ENCODE measurements around the gene ZBTB9.

Gene ZBTB9

DNA sequence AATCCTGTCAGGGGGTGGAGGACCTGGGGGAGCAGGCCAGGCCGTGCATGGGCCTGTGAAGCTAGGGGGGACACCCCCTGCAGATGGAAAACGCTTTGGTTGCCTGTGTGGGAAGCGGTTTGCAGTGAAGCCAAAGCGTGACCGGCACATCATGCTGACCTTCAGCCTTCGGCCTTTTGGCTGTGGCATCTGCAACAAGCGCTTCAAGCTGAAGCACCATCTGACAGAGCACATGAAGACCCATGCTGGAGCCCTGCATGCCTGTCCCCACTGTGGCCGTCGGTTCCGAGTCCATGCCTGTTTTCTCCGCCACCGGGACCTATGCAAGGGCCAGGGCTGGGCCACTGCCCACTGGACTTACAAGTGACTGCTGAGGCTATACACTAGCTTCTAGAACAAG is 1.8 kb downstream of the ZBTB9 start:
- no peak for TF ChIP-seq ZFX (IDR thresholded peaks at IDR 0.05)
- TF ChIP-seq, protein P1, sequence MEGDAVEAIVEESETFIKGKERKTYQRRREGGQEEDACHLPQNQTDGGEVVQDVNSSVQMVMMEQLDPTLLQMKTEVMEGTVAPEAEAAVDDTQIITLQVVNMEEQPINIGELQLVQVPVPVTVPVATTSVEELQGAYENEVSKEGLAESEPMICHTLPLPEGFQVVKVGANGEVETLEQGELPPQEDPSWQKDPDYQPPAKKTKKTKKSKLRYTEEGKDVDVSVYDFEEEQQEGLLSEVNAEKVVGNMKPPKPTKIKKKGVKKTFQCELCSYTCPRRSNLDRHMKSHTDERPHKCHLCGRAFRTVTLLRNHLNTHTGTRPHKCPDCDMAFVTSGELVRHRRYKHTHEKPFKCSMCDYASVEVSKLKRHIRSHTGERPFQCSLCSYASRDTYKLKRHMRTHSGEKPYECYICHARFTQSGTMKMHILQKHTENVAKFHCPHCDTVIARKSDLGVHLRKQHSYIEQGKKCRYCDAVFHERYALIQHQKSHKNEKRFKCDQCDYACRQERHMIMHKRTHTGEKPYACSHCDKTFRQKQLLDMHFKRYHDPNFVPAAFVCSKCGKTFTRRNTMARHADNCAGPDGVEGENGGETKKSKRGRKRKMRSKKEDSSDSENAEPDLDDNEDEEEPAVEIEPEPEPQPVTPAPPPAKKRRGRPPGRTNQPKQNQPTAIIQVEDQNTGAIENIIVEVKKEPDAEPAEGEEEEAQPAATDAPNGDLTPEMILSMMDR (conservative IDR thresholded peaks at IDR 0.05) = no peak
- no peak overlapping the region for H3K27ac ChIP-seq

DNA sequence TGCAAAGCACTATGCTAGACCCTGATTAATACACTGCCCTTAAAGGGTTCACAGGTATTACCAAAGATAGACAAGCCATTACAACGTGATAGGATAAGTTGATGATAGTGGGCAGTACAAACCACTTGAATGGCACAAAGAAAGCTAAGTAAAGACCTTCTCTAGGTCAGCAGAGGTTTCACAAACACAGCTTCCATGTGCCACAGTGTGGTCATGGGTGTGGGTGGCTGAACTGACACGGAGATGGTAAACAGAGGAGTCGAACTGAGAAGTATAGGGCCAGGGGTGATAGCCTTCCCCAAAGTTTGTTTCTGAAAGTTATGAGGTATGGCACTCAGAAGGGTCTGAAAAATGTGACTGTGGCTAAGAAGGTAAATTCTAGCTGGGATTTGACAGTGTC is 4.3 kb downstream of the ZBTB9 start:
- TF ChIP-seq, protein P1 (conservative IDR thresholded peaks at IDR 0.05) = no peak
- TF ChIP-seq ZFX (IDR thresholded peaks at IDR 0.05) = no peak
- H3K27ac ChIP-seq = no peak overlapping the region

DNA sequence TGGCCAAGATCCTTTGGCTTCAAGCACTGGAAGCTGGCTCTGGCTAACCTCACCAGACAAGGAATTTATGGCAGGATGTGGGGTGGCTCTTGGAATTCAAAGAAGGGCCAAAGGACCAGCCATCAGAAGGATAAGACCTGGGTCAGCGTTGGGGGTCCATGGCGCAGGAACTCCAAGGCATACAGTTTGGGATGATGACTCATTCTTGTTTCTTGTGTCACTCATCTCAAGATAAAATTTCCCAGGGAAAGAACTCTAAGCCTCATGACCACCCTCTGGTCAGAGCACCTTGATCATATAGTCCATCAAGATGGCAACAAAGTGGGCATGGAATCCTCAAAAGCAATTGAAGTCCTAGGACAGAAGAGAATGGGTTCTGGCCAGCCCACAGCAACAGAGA is 4.8 kb downstream of the ZBTB9 start:
- no peak for TF ChIP-seq ZFX (IDR thresholded peaks at IDR 0.05)
- TF ChIP-seq, protein P1 (conservative IDR thresholded peaks at IDR 0.05) = no peak
- no peak overlapping the region for H3K27ac ChIP-seq

DNA sequence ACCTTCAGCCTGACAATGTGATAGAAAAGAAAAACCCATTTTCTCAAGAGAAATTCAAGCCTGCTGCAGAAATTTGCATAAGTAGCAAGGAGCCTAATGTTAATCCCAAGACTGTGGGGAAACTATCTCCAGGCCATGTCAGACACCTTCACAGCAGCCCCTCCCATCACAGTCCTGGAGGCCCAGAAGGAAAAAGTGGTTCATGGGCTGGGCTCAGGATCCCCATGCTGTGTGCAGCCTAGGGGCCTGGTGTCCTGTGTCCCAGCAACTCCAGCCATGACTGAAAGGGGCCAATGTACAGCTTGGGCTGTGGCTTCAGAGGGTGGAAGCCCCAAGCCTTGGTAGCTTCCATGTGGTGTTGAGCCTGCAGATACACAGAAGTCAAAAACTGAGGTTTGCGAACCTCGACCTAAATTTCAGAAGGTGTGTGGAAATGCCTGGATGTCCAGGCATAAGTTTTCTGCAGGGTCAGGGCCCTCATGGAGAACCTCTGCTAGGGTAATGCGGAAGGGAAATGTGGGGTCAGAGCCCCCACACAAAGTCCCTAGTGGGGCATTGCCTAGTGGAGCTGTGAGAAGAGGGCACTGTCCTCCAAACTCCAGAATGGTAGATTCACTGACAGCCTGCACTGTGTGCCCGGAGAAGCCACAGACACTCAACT is 11.8 kb downstream of the ZBTB9 start:
- H3K27ac ChIP-seq = no peak overlapping the region
- TF ChIP-seq, protein P1 (conservative IDR thresholded peaks at IDR 0.05) = no peak
- no peak for TF ChIP-seq ZFX (IDR thresholded peaks at IDR 0.05)

DNA sequence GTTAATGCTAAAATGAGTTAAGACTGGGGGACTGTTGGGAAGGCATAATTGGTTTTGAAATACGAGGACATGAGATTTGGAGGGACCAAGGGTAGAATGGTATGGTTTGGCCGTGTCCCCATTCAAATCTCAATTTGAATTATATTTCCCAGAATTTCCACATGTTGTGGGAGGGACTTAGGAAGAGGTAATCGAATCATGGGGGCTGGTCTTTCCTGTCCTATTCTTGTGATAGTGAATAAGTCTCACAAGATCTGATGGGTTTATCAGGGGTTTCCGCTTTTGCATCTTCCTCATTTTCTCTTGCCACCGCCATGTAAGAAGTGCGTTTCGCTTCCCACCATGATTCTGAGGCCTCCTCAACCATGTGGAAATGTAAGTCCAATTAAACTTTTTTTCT is 12.7 kb downstream of the ZBTB9 start:
- no peak overlapping the region for H3K27ac ChIP-seq
- TF ChIP-seq, protein P1 (conservative IDR thresholded peaks at IDR 0.05) = no peak
- no peak for TF ChIP-seq ZFX (IDR thresholded peaks at IDR 0.05)

DNA sequence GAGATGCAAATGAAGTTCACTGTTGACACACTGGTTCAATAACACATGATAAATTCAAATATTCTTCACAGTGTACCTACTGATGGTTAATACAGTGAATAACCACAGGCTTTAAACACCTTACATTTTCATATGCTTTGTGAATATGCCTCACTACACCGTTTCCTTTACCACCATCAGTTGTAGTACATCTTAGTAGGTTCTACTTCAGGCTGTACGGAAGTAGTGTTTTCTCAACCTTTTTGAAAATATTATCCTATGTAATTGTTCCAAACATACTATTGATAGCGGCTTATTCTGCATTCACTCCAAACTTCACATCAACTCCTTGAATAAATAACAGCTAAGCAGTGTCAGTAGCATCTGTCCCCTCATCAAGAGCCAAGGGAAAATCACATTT is 15.3 kb downstream of the ZBTB9 start:
- no peak overlapping the region for H3K27ac ChIP-seq
- TF ChIP-seq, protein P1 (conservative IDR thresholded peaks at IDR 0.05) = no peak
- TF ChIP-seq ZFX (IDR thresholded peaks at IDR 0.05) = no peak

DNA sequence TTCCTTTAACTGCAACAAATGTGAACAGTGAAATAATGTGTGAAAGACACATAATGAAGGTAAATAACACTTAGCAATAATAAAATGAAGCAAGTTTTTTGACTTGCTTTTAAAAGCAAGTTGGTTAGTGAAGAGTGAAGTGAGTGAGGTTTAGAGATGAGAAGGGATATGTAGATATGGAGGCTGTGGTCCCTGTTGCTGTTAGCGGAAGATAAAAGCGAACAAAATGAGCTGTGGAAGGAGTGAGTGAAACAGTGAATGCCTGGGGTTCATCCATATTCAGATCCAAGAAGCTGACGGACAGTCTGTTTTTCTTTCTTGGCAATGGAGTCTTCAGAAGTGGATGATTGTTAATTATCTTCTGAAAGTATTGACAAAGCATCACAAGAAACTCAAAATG is 23.5 kb downstream of the ZBTB9 start:
- TF ChIP-seq, protein P1 (conservative IDR thresholded peaks at IDR 0.05) = no peak
- no peak overlapping the region for H3K27ac ChIP-seq
